Lung microvascular endothelial cell (primary cell): ENCODE results near the gene C1orf232. TPM values are rescaled to one million over a fixed set of nuclear protein-coding genes. Genes with fewer than 3 reads are reported as not detected.

Source experiments
- DNase-seq, 2 donors: peaks; one replicate each; pipeline versions ENCODE4 v3.0.0 to v3.0.0-alpha.2; 2010; ENCODE audit warnings: low read depth in 2 of 2
- total RNA-seq: library from RNA; depleted of rRNA; stranded (reverse); fragments of >200 nt; gene quantifications from 2 replicates; pipeline ENCODE4 v1.2.1, GENCODE V29; 2014

The C1orf232 gene
- total RNA-seq, 1 donor from 2014 or later, result not detected

DNA sequence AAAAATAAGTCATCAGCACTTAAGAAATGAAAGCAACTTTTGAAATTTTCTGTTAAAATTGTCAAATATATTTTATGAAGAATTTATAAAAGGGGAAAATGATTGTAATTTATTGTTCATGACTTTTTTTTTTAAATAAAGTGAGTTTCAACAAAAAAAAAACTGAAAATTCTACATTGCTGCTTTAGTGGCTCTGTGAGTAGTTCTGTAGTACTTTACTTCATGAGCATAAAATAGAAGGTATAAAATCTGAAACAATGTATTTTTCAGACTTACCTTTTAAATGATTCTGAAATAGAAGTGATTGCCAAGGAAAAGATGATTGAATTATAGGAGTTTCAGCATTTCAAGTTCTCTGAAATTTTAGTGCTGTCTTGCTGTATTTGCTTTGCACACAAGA is 43.4 kb downstream of the C1orf232 start:
- DNase-seq, result no peak

DNA sequence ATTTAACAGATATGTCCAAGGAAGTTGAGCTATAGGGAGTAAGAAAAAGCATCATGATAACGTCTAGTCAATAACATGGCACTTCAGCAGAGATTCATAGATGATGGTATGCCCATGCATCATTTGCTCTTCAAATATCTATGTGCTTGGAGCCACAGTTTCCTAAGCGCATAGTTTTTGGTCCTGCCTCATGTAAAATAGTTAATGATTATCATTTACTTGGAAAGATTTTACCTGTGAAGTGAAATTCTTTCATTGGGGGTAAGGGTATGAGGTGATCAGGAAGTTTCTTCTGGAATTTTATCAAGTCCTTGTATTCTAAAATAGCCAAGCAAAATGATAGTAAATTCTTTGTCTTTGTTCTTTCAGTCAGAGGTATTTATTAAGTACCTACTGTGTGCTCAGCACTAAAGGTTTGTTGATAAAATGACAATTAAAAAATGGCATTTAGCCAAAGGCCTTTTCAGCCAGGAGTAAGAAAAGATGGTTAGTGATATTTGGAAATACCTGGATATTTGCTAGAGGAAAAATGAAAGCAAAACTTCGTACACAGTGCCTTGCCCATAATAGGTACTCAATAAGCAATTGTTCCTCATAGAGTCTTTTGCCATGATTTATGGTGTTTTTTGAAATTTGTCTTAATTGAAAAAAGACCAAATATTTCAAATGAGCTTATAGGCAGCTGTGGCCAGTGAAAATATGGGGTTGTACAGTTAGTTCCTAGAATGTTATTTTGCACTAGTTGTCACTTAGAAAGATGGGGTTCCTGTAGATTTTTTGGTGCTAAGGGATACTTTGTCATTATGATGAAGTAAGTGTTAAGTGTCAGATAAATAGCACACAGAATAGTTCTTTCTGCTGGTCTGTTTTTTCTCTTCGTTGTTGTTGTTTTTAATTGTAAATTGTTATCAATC is 44.1 kb downstream of the C1orf232 start:
- no peak for DNase-seq

DNA sequence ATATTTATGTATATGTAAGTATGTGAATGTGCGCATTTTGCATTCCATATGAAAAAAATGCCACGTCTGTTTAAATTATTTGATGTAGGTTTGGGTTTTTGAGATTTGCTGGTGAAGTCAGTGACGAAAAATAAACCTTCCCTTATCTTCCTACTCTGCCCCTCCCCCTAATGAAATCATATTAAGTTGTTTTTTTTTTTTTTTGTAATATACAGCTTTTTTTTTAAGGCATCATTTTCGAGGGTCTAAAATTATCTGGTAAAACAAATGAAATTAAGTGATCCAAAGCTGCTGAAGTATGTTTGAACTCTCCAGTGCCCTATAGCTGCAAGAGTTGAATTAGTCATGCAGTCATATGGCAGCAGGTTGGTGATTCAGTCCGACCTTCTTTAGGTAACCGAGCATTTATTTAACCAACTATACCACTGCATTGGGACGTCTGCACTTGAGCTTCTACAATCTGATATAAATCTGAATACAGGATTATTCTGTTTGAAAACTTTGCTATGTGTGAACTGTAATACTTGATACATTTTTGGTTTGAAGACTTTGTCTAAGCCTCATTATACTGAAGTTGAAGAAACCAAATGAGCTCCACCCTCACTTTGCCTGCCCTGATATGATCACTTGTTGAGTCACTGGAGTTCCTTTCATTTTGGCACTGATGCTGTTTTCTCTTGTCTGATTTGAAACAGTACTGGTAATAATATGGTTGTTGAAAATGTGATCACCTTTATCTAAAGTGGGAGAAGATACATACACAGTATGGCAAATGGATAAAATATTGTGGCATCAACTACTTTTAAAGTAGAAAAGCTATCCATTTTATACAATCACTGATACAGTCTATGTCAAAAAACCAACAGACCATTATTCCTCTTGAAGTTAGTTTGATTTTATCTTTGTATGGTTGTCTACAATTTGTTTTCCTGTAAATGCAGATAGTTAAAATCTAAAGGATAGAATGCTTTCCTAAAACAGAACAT is 45.5 kb downstream of the C1orf232 start:
- peak; percentile 38 to 67 for DNase-seq

DNA sequence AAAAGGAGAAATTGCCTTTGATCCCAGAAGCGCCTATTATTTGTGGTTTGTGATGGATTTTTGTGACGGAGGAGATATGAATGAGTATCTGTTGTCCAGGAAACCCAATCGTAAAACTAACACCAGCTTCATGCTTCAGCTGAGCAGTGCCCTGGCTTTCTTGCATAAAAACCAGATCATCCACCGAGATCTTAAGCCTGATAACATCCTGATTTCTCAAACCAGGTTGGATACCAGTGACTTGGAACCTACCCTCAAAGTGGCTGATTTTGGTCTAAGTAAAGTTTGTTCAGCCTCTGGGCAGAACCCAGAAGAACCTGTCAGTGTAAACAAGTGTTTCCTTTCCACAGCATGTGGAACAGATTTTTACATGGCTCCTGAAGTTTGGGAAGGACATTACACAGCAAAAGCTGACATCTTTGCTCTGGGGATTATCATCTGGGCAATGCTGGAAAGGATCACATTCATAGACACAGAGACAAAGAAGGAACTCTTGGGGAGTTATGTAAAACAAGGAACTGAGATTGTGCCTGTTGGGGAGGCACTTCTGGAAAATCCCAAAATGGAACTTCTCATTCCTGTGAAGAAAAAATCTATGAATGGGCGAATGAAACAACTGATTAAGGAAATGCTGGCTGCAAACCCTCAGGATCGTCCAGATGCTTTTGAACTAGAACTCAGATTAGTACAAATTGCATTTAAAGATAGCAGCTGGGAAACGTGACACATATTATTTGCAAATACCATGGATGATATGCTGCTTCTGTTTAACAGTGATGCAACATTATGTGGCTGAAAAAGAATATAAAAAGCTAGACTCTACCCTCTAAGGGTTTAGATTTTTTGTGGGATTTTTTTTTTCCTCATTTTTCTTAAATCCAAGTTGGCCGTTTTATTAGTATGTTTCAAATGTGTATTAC is 46.6 kb downstream of the C1orf232 start:
- no peak for DNase-seq

DNA sequence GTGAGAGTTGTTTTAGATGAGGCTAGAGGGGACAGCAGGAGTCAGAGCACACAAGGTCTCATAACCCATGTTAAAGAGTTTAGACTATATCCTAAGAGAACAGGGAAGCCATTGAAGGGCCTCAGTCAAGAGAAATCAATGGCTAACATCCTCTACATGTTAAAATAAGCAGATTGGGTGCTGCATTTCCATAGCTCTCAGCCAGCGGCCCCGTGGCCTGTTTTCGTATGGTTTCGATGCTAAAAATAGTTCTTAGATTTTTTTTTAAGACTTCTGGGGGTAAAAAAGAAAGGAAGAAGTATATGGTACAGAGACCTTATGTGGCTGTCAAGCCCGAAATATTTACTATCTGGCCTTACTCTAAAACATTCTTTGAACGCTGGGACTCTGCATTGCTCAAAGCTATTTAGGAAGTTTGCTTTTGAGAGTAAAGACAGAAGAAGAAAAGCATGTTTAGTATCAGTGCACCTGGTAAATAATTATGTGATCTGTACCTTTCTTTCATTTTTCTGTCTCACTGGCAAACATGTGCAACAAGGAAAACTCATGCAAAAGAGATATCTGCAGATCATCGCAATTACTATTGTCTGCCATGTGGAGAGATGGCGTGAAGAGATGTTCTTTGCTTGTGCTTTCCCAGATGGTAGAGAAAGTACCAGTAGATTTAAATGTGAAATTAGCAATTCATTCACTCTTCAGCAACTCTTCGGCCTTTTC is 48.7 kb downstream of the C1orf232 start:
- DNase-seq, result no peak

DNA sequence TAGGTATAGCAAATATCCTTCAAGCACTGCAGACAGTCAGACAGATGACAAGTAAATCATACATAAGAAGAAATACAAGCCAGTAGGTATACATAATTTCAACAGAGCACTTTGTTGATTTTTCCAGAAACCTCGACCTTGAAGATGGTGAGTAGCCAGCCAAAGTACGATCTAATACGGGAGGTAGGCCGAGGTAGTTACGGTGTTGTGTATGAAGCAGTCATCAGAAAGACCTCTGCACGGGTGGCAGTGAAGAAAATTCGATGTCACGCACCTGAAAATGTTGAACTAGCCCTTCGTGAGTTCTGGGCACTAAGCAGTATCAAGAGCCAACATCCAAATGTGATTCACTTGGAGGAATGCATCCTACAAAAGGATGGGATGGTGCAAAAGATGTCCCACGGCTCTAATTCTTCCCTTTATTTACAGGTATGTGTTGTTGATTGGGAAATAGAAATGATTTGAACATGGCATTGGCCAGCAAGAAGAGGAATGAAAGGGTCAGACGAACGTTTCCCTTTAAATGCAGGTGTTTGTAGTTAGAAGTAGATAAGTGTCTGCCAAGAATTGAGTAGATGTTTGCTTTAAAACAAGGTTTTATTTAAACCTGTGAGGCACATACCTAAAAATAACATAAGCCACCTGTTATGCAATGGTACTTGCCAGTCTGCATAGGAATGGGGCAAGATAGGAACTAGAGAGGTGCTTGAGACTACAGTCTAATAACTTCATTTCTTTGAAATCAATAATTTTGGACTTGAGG is 54.4 kb downstream of the C1orf232 start:
- no peak for DNase-seq

Other genes starting within 250 kb of the C1orf232 start
- gene PAFAH2, start 170.9 kb downstream of the C1orf232 start, total RNA-seq, result 9.2 and 32.7 TPM in 2 replicates
- under 0.01 TPM in 2 replicates for gene EXTL1, start 147.2 kb downstream of the C1orf232 start, total RNA-seq
- gene SLC30A2, start 122.8 kb downstream of the C1orf232 start, total RNA-seq, result not detected in 2 replicates
- under 0.01 TPM in 1 of 2 replicates, not detected in the other for gene TRIM63, start 101.3 kb downstream of the C1orf232 start, total RNA-seq
- 3.7 and 4.2 TPM in 2 replicates for gene PDIK1L, start 57.1 kb downstream of the C1orf232 start, total RNA-seq
- gene FAM110D, start 9.9 kb downstream of the C1orf232 start, total RNA-seq, result 4.8 and 6.0 TPM in 2 replicates
- 28.8 and 29.2 TPM in 2 replicates for gene ZNF593, start 945 bp upstream of the C1orf232 start, total RNA-seq
- gene ZNF593OS, start 2.9 kb upstream of the C1orf232 start, total RNA-seq, result not detected in 2 replicates
- not detected in 2 replicates for gene CNKSR1, start 8.5 kb upstream of the C1orf232 start, total RNA-seq
- gene CATSPER4, start 21.6 kb upstream of the C1orf232 start, total RNA-seq, result not detected in 2 replicates
- 4.2 and 4.8 TPM in 2 replicates for gene CEP85, start 65.2 kb upstream of the C1orf232 start, total RNA-seq
- 16.5 and 17.4 TPM in 2 replicates for gene SH3BGRL3, start 111.1 kb upstream of the C1orf232 start, total RNA-seq
- gene UBXN11, start 137.7 kb upstream of the C1orf232 start, total RNA-seq, result 0.87 and 1.2 TPM in 2 replicates
- gene CD52, start 149.0 kb upstream of the C1orf232 start, total RNA-seq, result not detected in 2 replicates
- gene CRYBG2, start 185.2 kb upstream of the C1orf232 start, total RNA-seq, result 0.44 TPM in 1 of 2 replicates, not detected in the other
- gene ZNF683, start 203.8 kb upstream of the C1orf232 start, total RNA-seq, result not detected in 2 replicates
- gene LIN28A, start 241.9 kb upstream of the C1orf232 start, total RNA-seq, result not detected in 2 replicates